Thoracic aorta (tissue), 2 donors: Measurements from ENCODE around the gene C1QC. TPM values are rescaled to one million over a fixed set of nuclear protein-coding genes. Genes with fewer than 3 reads are reported as not detected.

Experiments
- ATAC-seq: fragments of 150-250 bp; one replicate; pipeline ENCODE4 v1.8.0; 2017; ENCODE audit warnings: low read depth; ENCODE audit not compliant: insufficient number of reproducible peaks, low FRiP score
- DNase-seq: peaks from one replicate; pipeline ENCODE4 v3.0.0-alpha.2; 2020; ENCODE audit warnings: low spot score
- H3K27ac ChIP-seq, 2 donors: fragments of 200-600 bp; sonication (generic); 1 replicate in 1 of 2; 2 replicates in 1 of 2; pipeline ENCODE4 v1.5.1; 2016; ENCODE audit warnings: mild to moderate bottlenecking in 2 of 2, moderate library complexity in 2 of 2
- H3K27me3 ChIP-seq: fragments of 200-600 bp; sonication (generic); replicated peaks from 2 replicates; pipeline ENCODE4 v1.6.0; 2016; ENCODE audit warnings: mild to moderate bottlenecking; ENCODE audit not compliant: insufficient read depth
- H3K36me3 ChIP-seq: fragments of 200-600 bp; sonication (generic); one replicate; pipeline ENCODE4 v1.5.1; 2016
- H3K4me1 ChIP-seq, 2 donors: fragments of 200-600 bp; sonication (generic); 1 replicate in 1 of 2; 2 replicates in 1 of 2; pipeline versions ENCODE4 v1.5.1 to v1.6.0; 2016; ENCODE audit warnings: low read depth in 2 of 2, mild to moderate bottlenecking in 1 of 2; ENCODE audit not compliant: control insufficient read depth in 1 of 2
- H3K4me3 ChIP-seq: fragments of 200-600 bp; sonication (generic); 2 replicates; pipeline ENCODE4 v1.5.1; 2016; ENCODE audit warnings: mild to moderate bottlenecking
- H3K9me3 ChIP-seq: fragments of 200-600 bp; sonication (generic); 2 replicates; pipeline ENCODE4 v1.5.1; 2016
- CTCF ChIP-seq: fragments of 200-600 bp; sonication (generic); IDR thresholded peaks from one replicate; pipeline ENCODE4 v1.5.1; 2019; ENCODE audit warnings: antibody characterized with exemption
- total RNA-seq, 2 donors: library from RNA; depleted of rRNA; stranded (reverse); fragments of >200 nt; gene quantifications; one replicate each; pipeline versions ENCODE4 v1.1.0 to v1.2.3, GENCODE V29; 2016

The C1QC gene
- total RNA-seq, 2 donors from 2014 or later: 241 to 542 TPM

- ATAC-seq (no peak), DNase-seq (no peak)
- no peak overlapping the region for H3K4me3 ChIP-seq
- H3K36me3 ChIP-seq: no peaks in the 10 kb centered on the region
- H3K27ac ChIP-seq: no peak overlapping the region
- no peaks in the 10 kb centered on the region for H3K27me3 ChIP-seq
- no peaks in the 10 kb centered on the region for H3K4me1 ChIP-seq
- TF ChIP-seq CTCF: no peak
- H3K9me3 ChIP-seq: no peaks in the 10 kb centered on the region
Observed at GRCh38 chr1:22618056-22618455, 25.4 kb upstream of the C1QC start.

GRCh38 chr1:22619252-22619651 lies 24.2 kb upstream of the C1QC start:
- no peak overlapping the region for H3K4me3 ChIP-seq
- no peaks in the 10 kb centered on the region for H3K9me3 ChIP-seq
- TF ChIP-seq CTCF: no peak
- no peak for ATAC-seq
- H3K4me1 ChIP-seq: no peaks in the 10 kb centered on the region
- H3K27me3 ChIP-seq: no peaks in the 10 kb centered on the region
- H3K27ac ChIP-seq: no peak overlapping the region
- DNase-seq: no peak
- H3K36me3 ChIP-seq: no peaks in the 10 kb centered on the region

- Histone ChIP-seq H3K36me3 (no peaks in the 10 kb centered on the region), H3K4me3 (no peak overlapping the region), H3K27ac (no peak overlapping the region), H3K27me3 (no peaks in the 10 kb centered on the region), H3K9me3 (no peaks in the 10 kb centered on the region), H3K4me1 (no peaks in the 10 kb centered on the region)
- no peak for TF ChIP-seq CTCF
- ATAC-seq (no peak), DNase-seq (no peak)
Observed at GRCh38 chr1:22619798-22620197, 23.6 kb upstream of the C1QC start.

- DNase-seq (no peak), ATAC-seq (no peak)
- no peak for TF ChIP-seq CTCF
- Histone ChIP-seq H3K36me3 (no peaks in the 10 kb centered on the region), H3K9me3 (no peaks in the 10 kb centered on the region), H3K27me3 (no peaks in the 10 kb centered on the region), H3K4me1 (no peaks in the 10 kb centered on the region), H3K4me3 (no peak overlapping the region), H3K27ac (no peak overlapping the region)
Observed at GRCh38 chr1:22621761-22622160, 21.7 kb upstream of the C1QC start.

- no peak for DNase-seq
- no peaks in the 10 kb centered on the region for H3K4me1 ChIP-seq
- H3K36me3 ChIP-seq: no peaks in the 10 kb centered on the region
- H3K9me3 ChIP-seq: no peaks in the 10 kb centered on the region
- H3K4me3 ChIP-seq: no peak overlapping the region
- no peaks in the 10 kb centered on the region for H3K27me3 ChIP-seq
- H3K27ac ChIP-seq: no peak overlapping the region
- no peak for ATAC-seq
- no peak for TF ChIP-seq CTCF
Observed at GRCh38 chr1:22625262-22625925, 18.0 kb upstream of the C1QC start.
